ENCODE results near the gene ARHGEF19.
"Not testable (repeated sequence)": the region's sequence is repeated elsewhere in the genome, so short reads cannot be mapped to it uniquely, and the experiment has no call there.

ARHGEF19 gene

DNA sequence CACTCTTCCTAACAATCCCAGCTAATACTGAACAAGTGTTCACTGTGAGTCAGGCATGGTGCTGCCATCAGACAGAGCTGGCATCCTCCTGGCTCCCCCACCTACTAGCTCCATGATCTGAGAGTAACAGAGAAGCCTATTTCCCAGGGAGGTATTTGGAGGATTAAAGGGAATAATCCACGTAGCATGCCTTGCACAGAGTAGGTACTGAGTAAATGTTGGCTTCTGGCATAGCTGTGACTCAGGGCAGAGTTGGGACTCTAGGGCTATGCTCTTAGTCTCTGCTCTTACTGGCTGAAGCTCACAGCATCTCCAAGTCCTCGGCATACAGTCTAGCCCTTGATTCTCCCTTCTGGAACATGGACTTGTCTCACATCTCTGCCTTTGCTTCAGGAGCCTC is 8.2 kb downstream of the ARHGEF19 start:
- DNase-seq (ENCODE audit: low read depth) = no peak

GRCh38 chr1:16203550-16203949 is 8.9 kb downstream of the ARHGEF19 start:
- DNase-seq (ENCODE audit: low read depth) = no peak

GRCh38 chr1:16202281-16203210 is 9.9 kb downstream of the ARHGEF19 start:
- DNase-seq (ENCODE audit: low read depth) = no peak

- no peak for DNase-seq (ENCODE audit: low read depth)
Observed at GRCh38 chr1:16199700-16200099, 12.8 kb downstream of the ARHGEF19 start.

DNA sequence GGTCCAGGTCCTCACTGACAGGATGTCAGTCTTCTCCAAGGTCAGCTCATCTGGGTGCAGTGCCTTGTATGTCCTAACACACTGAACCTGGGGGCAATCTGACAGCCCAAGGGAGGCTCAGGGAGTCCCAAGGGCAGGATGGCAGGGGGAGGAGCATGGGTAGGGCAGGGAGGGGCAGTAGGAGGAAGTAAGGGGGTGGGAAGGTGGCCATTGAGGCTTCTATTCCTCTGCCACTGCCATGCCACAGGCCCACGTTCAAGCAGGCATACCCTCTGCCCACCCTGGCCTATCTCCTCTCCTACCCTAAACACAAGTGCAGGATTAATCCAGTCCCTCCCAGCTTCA is 13.3 kb downstream of the ARHGEF19 start:
- no peak for DNase-seq (ENCODE audit: low read depth)

GRCh38 chr1:16198444-16199156 is 13.9 kb downstream of the ARHGEF19 start:
- DNase-seq (ENCODE audit: low read depth) = no peak

- DNase-seq (ENCODE audit: low read depth) = no peak
Observed at GRCh38 chr1:16196874-16197273, 15.6 kb downstream of the ARHGEF19 start.

GRCh38 chr1:16196139-16196538 is 16.3 kb downstream of the ARHGEF19 start:
- DNase-seq (ENCODE audit: low read depth) = not testable (repeated sequence)

DNA sequence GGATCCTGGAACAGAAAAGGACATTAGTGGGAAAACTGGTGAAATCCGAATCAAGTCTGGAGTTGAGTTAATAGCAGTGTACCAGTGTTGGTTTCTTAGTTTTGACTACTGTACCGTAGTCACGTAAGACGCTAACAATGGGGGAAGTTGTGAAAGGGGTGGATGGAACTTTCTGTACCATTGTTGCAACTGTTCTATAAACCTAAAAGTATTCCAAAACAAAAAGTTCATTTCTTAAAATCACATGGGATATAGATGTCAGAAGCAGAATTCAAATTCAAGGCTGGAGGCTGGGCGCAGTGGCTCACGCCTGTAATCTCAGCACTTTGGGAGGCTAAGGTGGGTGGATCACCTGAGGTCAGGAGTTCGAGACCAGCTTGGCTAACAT is 16.9 kb downstream of the ARHGEF19 start:
- DNase-seq (ENCODE audit: low read depth) = peak; percentile 65

- no peak for DNase-seq (ENCODE audit: low read depth)
Observed at GRCh38 chr1:16191916-16192546, 20.4 kb downstream of the ARHGEF19 start.

DNA sequence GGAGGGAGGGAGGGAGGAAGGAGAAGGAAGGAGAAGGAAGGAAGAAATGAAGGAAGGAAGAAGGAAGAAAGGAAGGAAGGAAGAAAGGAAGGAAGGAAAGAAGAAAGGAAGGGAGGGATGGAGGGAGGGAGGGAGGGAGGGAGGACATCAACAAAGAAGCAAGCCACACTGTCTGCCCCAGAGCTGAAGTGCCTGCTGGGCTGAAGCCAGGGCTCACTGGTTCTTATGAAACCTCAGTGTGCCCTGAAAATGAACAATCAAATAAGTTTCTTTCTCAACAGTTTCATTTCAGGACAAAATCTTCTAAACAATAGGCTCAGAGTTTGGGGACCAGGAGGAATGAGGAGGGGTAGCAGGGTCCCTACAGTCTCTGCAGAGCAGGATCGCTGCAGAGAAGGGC is 21.1 kb downstream of the ARHGEF19 start:
- no peak for DNase-seq (ENCODE audit: low read depth)

DNA sequence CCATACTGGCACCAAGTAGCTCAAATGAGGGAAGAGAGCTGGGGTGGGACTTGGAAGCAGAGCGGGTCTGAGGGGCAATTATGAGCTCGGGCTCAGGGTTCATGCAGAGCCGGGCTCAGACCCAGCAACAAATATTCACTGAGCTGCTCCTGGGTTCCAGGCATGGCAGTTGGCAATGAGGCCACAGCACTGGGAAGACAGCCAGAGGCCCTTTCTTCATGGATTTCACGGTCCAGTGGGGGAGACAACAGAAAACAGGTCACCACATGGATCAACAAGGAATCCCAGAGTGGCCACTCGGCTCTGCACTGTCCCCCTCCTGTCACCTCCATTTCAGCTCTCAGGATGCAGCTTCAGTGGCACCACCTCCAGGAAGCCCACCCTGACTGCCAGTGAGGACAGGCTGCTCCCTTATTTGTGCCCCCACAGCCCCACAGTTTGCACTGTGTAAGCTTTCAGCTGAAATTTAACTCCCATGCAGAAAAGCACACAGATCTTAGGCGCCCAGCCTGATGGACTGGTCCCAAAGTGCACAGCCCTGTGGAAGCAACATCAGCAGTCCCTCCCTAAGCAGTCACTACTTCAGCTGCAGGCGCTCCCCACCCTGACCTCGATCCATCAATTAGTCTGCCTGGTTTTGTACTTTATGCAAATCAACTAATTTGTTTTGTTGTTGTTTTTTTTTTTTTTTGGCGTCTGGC is 22.4 kb downstream of the ARHGEF19 start:
- peak; percentile 47 for DNase-seq (ENCODE audit: low read depth)

- no peak for DNase-seq (ENCODE audit: low read depth)
Observed at GRCh38 chr1:16189003-16189402, 23.4 kb downstream of the ARHGEF19 start.

DNA sequence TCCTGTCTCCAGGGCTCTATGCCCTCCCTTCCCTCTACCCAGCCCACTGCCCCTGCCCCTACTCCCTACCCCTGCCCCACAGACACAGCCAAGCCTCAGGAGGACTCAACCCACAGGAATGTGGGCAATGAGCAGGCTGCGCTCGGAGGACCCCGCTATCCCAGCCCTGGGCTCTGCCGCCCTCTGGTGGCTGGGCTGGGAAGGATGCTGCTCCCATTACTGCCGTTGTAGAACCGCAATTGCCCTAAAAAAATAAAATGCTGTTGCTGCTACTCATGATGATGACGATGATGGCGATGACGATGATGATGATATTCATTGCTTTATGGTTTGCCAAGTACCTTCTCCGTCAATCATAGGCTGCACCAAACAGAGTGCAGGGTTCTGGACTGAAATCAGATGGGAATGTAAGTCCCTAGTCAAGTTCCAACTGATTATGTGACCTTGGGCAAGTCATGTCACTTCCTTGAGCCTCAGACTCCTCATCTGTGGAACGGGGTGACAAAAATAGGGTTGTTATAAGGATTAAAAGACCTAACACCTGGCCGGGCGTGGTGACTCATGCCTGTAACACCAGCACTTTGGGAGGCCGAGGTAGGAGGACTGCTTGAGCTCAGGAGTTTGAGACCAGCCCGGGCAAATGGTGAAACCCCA is 24.6 kb downstream of the ARHGEF19 start:
- peak; percentile 49 for DNase-seq (ENCODE audit: low read depth)

GRCh38 chr1:16186655-16187235 is 25.7 kb downstream of the ARHGEF19 start:
- no peak for DNase-seq (ENCODE audit: low read depth)

GRCh38 chr1:16184557-16185303 is 27.7 kb downstream of the ARHGEF19 start:
- DNase-seq (ENCODE audit: low read depth) = no peak

DNA sequence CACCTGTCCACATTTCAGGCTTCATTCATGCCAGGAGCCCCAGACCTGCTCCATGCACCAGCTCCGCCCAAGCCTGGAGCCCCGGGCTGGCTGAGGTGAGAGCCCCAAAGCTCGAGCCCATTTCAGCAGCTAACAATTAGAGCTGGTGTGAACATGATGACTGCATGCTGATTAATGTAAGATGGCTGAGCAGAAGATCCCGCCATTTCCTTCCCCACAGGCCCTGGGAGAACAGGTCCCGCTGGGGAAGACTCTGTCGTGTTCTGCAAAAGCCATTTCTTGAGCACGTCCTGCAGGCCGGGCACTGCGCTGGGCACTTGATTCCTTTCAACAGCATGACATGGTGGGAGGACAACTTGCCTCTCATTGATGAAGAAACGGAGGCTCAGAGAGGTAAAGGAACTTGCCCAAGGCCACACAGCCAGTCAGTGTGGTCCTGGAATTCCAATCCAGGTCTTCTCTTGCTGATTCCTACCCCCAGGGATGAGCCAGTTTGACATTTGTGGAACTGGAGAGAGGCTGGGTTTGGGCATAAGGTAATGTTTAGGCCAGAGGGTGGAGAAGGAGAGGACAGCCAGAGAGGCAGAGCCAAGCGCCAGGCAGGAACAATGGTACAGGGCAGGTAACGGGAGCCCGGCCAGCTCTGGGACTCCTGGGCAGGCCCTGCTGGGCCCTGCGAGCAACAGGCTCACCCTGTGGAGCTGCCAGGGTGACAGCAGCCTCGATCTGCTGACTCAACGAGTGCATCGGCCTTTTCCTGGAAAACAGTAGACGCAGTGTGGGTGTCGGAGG is 28.5 kb downstream of the ARHGEF19 start:
- no peak for DNase-seq (ENCODE audit: low read depth)

- peak; percentile 92 for DNase-seq (ENCODE audit: low read depth)
Observed at GRCh38 chr1:16183179-16183578, 29.3 kb downstream of the ARHGEF19 start.

DNA sequence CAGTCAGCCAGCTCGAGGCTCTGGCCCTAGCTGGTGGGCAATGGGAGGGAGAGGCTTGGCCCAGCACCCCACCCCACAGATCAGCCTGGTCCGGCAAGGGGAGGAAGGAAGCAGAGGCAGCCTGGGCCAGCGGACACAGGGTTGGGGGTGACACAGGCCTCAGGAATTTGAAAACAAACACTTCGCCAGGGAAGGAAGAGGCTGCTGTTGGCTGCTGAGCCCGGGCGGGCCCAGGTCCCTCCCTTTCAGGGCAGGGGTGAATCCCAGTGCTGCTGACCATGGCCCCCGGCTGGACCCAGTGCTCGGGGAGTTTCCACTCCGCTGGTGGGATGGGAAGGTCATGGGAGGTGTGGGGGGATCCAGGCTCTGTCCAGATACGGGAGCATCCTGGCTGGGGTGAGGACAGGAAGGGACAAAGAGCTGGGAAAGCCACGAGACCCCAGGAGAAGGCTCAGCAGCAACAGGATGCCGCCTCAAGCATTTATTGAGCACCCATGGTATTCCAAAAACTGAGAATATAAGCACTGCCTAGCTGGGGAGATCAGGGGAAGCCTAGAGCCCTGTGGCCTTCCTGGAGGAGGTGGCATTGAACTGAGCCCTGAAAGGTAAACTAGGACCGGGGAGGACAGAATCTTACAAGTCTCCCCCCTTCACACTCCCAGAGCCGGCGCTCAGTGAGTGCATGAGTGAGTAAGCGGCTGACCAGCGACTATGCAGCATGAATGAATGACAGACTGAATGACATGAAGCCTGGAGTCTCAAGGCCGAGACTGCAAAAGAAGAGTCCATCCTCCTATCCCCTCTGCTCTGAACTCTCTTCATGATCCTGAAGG is 30.3 kb downstream of the ARHGEF19 start:
- peak; percentile 87 for DNase-seq (ENCODE audit: low read depth)
